HG02678 (cell line): ENCODE measurements around the gene CSRNP3.
A peak's percentile ranks its signal among the peaks of the same experiment; 100 is the strongest.
"Not testable (repeated sequence)": the region's sequence is repeated elsewhere in the genome, so short reads cannot be mapped to it uniquely, and the experiment has no call there.

Source experiments
- ATAC-seq: cut with Tn5 transposase; IDR thresholded peaks from one replicate; pipeline ENCODE4 v1.9.1; 2021; ENCODE audit warnings: mild to moderate bottlenecking, moderate library complexity; ENCODE audit not compliant: unreplicated experiment

CSRNP3 gene

DNA sequence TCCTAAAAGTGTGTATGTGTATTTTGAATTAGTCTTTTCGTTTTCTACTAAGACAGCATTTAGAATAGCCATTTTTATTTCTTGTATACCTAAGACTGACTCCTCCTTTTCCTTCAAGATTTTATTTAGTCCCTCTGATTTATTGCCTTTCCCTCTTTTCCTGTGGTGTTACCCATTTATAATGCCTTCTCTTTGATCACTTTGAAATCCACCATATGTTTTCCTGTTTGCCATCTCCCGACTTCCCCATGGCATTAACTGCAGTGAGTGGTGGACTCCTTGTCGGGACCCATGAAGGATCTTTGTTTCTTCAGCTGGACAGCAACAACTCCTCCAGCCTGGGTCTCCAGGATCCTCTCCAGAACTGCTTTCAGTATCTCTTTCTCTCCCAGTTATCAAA is 160.7 kb downstream of the CSRNP3 start:
- ATAC-seq, result no peak

DNA sequence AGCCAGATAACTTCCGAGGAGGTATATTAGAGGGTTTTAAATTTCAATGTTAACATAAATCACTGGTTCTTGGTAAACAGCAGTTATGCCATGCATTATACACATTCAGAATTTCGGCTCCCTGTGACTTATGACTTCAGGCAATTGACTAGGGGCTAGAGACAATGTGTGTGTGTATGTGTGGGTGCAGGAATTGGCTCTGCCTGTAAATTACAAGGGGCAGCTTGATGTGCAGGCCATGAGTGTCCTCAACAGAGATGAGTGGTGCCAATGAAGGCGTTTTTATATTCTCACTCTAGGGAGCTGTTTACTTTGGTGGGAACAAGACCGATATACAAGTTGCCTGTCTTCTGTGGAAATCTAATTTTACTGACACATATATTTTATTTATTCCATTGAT is 161.6 kb downstream of the CSRNP3 start:
- no peak for ATAC-seq

DNA sequence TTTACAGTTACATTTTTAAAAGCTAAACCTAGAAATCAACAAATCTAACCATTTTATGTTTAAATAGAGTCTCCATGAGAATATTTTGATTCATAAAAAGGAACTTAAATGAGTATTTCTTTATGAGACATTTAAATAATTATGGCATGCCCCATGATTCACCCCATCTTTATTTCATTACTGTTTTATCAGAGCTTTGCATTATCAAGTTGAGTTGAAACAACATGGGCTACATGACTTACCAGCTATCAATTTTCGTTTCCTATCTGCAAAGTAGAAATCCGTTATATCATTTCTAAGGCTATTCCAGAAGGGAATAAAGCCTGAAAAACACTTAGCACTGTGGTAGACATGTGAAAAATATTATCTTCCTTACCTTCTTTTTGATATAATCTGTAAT is 163.1 kb downstream of the CSRNP3 start:
- no peak for ATAC-seq

DNA sequence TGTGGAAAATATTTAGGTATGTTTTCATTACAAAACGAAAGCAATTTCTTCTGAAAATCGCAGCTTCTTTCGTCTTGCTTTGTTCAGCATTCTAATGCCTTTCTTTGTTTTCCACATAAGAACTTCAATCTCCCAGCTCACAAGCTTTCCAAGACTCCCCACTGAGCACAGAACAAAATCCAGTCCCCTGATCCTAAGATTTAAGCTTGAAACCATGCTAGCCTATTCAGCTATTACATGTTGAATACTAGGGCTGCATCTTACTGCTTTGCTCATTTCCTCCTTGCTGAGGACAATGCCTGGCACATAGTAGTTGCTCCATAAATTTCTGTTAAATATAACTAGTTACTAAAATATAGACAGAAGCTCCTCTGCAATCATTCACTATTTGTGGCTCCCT is 163.9 kb downstream of the CSRNP3 start:
- no peak for ATAC-seq

DNA sequence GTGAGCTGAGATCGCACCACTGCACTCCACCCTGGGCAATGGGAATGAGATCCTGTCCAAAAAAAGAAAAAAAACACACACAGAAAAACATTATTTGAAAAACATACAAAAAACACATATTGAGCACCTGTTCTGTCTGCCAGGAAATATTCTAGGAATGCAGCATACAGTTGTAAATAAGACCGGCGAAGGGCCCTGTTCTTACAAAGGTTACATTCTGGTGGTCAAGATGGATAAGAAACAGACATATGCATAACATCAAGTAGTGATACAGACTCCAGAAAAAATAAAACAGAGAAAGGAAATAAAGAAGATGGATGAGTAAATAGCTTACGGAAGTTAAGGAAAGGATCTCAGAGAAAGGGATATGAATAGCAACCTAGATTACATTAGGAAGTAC is 164.8 kb downstream of the CSRNP3 start:
- ATAC-seq, result no peak

DNA sequence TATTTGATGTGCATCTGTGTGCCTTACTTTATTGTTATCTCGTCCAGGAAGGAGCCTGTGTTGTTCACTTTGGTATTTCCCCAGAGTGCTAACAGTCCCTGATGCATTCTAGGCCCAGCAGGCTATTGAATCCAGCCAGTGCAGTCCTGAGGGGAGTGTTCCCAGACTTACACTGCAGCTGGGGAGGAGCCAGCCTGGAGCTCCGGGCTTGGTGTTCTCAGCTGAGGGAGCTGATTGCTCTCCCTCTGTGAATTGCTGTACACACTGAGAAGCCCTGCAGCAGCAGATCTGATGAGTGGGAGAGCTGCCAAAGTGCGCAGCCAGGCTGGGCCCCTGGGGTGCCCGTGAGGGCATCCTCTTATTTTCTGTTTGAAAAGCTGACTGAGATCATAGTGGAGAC is 165.4 kb downstream of the CSRNP3 start:
- no peak for ATAC-seq

DNA sequence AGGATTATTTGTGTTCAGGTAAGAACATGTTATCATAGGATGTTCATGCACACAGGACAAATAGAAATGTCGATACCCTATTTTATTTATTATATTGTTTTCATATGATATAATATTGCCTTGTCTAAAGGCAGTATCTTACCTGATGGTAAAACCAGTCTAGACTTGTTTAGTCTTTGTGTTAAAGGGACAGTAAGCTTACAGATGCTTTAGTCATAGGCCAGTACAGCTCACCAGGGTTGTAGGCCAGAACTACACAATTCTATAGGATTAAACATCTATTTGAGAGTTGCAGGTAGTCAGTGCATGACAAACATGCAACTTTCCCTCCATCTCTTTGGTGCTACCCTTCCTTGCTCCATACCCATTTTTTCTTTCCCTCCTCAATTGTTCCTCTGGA is 166.0 kb downstream of the CSRNP3 start:
- no peak for ATAC-seq

DNA sequence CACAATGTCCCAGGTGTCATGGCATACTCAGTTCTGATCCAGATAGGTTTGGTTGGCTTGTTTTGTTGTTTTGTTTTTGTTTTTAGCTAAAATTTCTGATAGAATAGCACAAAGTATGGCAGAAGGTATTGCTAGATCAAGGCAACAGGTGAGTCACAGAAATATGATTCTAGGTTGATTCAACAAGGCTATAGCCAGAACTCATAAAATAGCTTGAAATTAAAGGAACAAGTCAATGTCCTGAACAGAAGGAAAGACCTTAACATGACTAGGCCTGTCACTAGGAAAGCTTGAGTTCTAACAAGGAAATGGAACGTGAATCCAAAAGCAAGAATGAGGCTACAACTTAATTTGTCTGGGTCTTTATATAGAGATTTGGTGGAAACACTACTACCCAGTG is 167.5 kb downstream of the CSRNP3 start:
- no peak for ATAC-seq

DNA sequence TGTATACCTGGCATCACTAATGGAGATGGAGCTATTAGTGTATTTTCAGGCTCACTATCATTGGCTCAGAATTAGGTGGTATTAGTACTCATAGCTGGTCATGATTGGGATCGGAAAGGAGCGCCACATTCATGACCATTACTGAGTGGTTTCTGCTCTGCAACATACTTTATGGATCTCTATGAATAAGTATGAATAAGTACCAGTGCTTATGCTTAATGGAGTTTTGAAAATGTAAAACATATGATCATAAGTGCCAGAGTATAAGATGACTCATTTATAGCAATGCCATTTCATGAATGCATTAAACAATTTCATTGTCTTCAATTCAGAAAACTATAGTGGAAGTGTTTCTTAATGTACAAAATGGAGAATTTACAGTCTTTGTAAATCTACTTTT is 167.9 kb downstream of the CSRNP3 start:
- ATAC-seq, result no peak

DNA sequence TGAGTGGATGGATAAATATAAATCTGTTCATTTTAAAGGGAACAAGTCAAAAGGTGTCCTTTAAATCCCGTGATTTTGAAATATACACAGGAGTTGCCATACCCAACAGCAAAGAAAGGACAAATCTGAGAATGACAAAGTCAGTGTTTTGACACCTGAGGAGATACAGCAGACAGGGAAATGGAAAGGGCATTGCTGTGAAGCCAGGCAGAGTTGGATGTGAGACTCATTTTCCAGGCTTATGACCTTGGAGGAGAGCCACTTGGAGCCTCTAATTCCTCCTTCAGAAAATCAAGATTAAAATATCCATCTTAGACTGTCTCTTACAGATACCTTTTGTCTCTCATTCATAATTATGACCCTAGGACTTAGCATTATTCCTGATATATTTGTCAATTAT is 170.0 kb downstream of the CSRNP3 start:
- no peak for ATAC-seq

DNA sequence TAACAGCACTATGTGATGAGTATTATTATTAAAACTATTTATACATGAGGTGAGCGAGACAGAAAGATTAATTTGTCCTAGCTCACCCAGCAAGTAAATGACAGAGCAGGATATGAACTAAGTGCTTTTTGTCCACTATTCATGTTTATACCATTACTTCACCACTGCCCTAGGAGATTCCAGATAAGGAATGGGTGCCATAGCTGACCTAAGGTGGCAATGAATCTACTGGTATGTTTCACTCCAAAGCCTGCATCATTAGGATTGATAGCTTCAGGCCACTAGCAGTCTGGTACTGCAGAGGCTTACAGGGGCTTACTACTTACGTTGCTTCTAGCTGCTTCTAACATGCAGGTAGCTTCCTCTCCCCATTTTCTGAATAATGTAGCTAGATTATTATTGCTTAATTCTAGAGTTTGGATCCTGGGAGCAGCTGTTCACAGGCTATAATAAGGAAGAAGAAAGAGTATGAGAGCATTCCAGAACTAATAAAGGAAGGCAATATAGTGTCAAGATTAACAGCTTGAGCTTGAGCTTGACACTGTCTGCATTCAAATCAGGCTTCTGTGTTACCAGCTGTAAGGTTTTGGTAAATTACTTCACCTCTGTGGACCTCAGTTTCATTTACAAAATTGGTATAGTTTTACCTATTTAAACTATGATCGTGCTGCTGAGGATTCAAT is 170.9 kb downstream of the CSRNP3 start:
- no peak for ATAC-seq

DNA sequence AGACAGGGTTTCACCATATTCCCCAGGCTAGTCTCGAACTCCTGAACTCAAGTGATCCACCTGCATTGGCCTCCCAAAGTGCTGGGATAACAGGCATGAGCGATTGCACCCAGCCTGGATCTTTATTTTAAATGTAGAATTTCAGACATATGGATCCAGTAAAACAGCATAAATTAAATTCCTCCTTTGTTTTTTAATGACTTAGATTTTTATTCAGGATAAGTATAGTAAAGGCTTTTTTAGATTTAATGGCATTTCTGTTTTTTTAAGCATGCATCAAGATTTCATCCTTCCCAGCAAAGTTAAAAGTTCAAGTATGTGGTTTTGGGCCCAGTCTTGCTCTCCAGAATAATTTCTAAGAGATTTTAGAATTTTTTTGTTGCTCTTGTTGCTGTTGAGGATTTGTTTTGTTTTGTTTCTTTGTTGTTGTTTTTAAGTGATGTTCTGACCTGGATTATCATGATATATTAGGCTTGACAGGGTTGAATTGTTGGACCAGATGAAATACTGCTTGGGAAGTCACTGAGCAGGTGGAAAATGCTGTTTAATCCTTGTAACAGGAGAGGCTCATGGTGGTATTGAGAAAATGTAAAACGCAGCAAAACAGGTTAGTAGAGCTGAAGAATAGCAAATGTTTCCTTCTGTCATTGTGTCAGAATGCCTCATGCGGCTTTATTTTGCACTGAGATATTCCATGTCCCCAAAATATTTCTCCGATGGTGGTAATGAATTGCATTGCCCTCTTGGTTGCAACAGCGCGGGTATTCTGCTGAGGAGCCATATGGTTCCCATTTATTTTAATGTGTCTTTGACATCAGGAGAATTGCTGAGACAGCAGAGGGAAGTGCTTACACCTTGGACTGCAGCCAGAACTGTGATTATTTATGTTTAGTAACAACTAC is 176.7 kb downstream of the CSRNP3 start:
- ATAC-seq, result no peak

DNA sequence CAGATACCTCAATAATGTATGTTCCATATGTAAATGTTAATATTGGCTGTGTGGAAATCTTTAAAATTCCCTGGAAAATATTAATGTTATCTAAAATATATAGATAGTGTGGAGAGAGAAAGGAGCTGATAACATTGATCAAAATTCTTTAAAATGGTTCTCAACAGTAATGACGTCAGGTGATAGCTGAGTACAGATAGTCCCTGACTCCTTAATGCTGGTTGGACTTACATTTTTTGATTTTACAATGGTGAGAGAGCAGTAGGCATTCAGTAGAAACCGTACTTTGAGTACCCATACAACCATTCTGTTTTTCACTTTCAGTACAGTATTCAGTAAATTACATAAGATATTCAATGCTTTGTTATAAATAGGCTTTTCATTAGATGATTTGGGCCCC is 177.9 kb downstream of the CSRNP3 start:
- ATAC-seq, result no peak

DNA sequence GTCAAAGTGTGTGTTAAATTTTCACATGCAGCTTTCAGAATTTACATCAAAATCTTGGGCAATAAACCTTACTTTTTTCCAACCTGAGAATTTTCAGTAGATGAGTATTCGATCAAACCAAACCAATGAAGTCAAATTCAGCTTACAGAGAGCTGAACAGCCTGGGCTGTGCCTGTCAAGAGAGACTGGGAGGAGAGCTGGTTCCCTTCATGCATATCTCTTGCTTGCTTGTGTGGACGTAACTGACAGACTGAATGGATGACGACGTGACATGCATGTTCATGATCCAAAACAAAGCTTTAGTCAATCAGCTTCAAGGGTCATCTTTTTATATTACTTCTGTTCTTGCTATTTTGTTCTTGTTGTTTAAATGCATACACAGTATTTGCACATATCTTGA is 179.3 kb downstream of the CSRNP3 start:
- ATAC-seq, result no peak

DNA sequence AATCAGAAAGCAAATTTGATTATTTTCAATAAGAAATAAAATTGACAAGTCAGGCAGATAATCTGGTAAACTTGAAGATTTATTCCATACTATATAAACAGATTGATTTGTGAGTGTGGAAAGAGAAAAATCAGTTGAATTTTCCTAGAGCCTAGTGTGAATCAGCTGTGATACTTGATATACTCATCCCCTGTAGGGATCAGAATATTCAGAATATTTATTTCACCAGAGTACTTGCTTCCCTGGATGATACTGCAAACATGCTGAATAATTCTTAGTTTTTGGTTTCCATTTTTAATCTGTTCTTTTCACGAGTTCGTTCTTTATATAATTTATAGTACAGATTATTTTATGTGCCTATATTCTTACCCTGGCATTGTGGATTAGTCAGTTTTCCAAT is 181.7 kb downstream of the CSRNP3 start:
- ATAC-seq, result no peak

DNA sequence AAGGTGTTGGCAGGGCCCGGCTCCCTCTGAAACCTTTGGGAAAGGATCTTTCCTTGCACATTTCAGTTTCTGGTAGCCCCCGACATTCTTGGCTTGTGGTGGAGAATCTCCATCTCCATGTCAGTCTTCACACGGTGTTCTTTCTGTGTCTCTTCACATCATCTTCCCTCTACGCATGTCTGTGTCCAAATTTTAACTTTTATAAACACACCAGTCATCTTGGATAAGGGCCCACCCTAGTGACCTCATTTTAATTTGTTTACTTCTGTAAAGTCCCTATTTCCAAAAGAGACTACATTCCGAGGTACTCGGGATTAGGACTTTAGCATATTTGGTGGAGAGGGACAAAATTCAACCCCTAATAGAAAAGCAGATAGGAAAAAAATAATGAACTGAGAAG is 186.2 kb downstream of the CSRNP3 start:
- ATAC-seq, result no peak

DNA sequence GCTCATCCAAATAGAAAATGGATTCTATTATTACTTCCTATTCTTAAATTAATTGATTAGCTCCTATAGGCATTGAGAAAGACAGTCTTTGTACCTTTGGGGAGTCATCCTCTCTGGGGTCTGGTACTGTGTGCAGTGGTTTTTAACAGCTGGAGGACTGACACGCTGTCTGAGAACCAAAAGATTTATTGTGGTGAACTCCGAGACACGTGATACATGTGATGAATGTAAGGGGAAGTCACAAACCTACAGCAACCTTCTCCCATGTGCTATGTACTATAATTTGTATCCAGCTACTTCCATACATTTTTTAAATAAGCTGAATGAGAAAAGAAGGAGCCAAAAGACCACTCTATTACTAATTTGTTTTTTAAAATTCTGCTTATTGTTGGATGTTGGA is 190.9 kb downstream of the CSRNP3 start:
- peak; percentile 70 for ATAC-seq

DNA sequence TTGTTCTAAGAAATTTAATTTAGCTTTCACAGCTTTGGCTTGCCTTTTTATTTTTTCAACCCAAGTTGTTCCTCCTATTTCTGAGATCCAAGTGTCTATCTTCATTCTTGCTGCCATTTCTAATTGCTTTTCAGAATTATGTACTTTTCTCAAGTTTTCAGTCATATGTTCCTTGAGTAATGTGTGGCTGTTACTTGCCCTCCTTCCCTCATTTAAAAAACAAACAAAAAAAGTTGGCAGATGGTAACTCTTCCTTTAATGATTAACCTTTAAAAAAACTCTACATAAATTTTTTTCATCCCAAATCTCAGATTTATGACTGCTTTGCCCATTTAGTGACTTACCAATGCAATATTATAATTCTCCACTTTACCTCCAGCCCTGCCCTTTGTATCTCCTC is 193.2 kb downstream of the CSRNP3 start:
- no peak for ATAC-seq

DNA sequence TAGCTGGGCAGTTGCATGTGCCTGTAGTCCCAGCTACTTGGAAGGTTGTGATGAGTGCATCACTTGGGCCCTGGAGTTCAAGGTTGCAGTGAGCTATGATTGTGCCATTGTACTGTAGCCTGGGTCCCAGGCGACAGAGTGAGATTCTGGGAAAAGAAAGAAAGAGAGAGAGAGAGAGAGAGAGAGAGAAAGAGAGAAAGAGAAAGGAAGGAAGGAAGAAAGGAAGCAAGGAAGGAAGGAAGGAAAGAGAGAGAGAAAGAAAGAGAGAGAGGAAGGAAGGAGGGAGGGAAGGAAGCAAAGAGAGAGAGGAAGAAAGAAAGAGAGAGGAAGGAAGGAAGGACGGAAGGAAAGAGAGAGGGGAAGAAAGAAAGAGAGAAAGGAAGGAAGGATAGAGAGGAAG is 196.1 kb downstream of the CSRNP3 start:
- ATAC-seq, result no peak

DNA sequence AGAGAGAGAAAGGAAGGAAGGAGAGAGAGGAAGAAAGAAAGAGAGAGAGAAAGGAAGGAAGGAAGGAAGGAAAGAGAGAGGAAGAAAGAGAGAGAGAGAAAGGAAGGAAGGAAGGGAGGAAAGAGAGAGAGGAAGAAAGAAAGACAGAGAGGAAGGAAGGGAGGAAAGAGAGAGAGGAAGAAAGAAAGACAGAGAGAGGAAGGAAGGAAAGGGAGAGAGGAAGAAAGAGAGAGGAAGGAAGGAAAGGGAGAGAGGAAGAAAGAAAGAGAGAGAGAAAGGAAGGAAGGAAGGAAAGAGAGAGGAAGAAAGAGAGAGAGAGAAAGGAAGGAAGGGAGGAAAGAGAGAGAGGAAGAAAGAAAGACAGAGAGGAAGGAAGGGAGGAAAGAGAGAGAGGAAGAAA is 196.6 kb downstream of the CSRNP3 start:
- ATAC-seq, result not testable (repeated sequence)

DNA sequence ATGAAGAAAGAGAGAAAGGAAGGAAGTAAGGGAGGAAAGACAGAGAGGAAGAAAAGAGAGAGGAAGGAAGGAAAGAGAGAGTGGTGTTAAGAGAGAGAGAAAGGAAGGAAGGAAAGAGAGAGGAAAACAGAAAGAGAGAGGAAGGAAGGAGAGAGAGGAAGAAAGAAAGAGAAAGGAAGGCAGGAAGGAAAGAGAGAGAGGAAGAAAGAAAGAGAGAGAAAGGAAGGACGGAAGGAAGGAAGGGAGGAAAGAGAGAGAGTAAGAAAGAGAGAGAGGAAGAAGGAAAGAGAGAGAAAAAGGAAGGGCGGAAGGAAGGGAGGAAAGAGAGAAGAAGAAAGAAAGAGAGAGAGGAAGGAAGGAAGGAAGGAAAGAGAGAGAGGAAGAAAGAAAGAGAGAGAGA is 197.1 kb downstream of the CSRNP3 start:
- no peak for ATAC-seq

DNA sequence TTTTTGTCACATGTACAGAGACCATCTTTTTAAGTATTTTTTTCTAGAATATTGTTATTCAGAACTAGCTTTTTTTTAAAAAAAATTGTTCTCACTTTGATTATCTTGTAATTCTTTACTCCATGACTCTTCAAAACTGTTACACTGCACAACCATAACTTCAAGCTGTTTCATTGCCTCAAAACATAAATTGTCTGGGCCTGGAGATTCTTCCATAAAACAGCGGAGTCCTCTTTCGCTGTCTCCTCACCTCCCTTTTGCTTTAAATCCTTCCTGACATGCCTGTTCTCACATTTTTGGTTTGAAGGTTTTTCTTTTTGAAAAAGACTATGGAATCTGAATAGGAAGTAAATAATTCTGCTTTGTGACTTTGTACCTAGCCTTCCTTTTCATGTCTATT is 197.9 kb downstream of the CSRNP3 start:
- no peak for ATAC-seq

DNA sequence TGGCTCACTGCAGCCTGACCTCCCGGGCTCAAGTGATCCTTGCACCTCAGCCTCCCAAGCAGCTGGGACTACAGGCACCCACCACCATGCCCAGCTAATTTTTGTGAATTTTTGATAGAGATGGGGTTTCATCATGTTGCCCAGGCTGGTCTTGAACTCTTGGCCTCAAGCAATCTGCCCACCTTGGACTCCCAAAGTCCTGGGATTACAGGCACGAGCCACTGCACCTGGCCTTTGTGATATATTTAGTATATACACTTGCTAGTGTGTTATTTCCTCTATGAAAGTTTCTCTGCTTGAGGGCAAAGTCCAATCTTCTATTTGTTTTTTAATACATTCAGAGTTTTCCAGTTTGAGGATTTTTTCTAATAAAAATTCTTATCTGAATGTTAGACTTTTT is 205.3 kb downstream of the CSRNP3 start:
- no peak for ATAC-seq
